Caco-2 (cell line): Measurements from ENCODE around the gene STARD10. TPM values are rescaled to one million over a fixed set of nuclear protein-coding genes. Genes with fewer than 3 reads are reported as not detected.

Experiments
- BruUV-seq: library from RNA; stranded (reverse); fragments of 400-500 nt; replicated peaks from 2 replicates; lab custom pipeline; 2021; lab: Mats Ljungman, UMichigan
- CTCF ChIA-PET: fragments of 300-600 bp; sonication (Branson Sonifier 250); formaldehyde crosslinking; loops from one replicate; lab custom pipeline; 2022; ENCODE audit warnings: antibody characterized with exemption; lab: Charles Lee
- POLR2A ChIA-PET: fragments of 300-600 bp; sonication (Branson Sonifier 250); formaldehyde crosslinking; loops from one replicate; lab custom pipeline; 2022; ENCODE audit warnings: antibody characterized with exemption; lab: Charles Lee
- DNase-seq, 2 experiments: peaks; one replicate each; pipeline versions ENCODE4 v3.0.0 to v3.0.0-alpha.2; 2020 to 2022
- H3K27me3 ChIP-seq: replicated peaks from 2 replicates; pipeline ENCODE4 v1.6.0; 2011; ENCODE audit warnings: low read length; ENCODE audit not compliant: control insufficient read depth, insufficient read depth
- H3K36me3 ChIP-seq: 2 replicates; pipeline ENCODE4 v1.5.1; 2011; ENCODE audit warnings: low read length; ENCODE audit not compliant: control insufficient read depth, insufficient read depth
- H3K4me1 ChIP-seq: fragments of 250-450 bp; sonication (Bioruptor Pico); 2 replicates; pipeline ENCODE4 v1.5.1; 2020; ENCODE audit warnings: mild to moderate bottlenecking
- H3K4me3 ChIP-seq: 2 replicates; pipeline ENCODE4 v1.5.1; 2011; ENCODE audit warnings: low read depth, mild to moderate bottlenecking, control low read depth, low read length
- H3K9me3 ChIP-seq: fragments of 250-450 bp; sonication (Bioruptor Pico); 2 replicates; pipeline ENCODE4 v1.5.1; 2020; ENCODE audit warnings: mild to moderate bottlenecking, moderate library complexity
- H3K27ac Mint-ChIP-seq: one replicate; pipeline ENCODE4 v1.8.0; 2022; ENCODE audit warnings: mixed read lengths; ENCODE audit not compliant: unreplicated experiment
- H3K27me3 Mint-ChIP-seq: one replicate; pipeline ENCODE4 v1.8.0; 2022; ENCODE audit warnings: mixed read lengths; ENCODE audit not compliant: insufficient read depth, unreplicated experiment
- H3K36me3 Mint-ChIP-seq: one replicate; pipeline ENCODE4 v1.8.0; 2022; ENCODE audit warnings: mild to moderate bottlenecking, mixed read lengths; ENCODE audit not compliant: insufficient read depth, unreplicated experiment
- H3K4me1 Mint-ChIP-seq: one replicate; pipeline ENCODE4 v1.8.0; 2022; ENCODE audit warnings: low read depth, mixed read lengths; ENCODE audit not compliant: unreplicated experiment
- H3K4me3 Mint-ChIP-seq: one replicate; pipeline ENCODE4 v1.8.0; 2022; ENCODE audit warnings: mild to moderate bottlenecking, moderate library complexity, mixed read lengths; ENCODE audit not compliant: unreplicated experiment
- H3K9me3 Mint-ChIP-seq: one replicate; pipeline ENCODE4 v1.8.0; 2022; ENCODE audit warnings: mixed read lengths; ENCODE audit not compliant: unreplicated experiment
- CTCF ChIP-seq, 2 experiments: fragments of 200-600 bp in 1 of 2; IDR thresholded peaks; 1 replicate in 1 of 2; 2 replicates in 1 of 2; pipeline versions ENCODE4 v1.5.1 to v1.8.0; 2011 to 2022; ENCODE audit warnings: antibody characterized with exemption in 1 of 2, control low read depth in 1 of 2, inconsistent platforms in 1 of 2, low read depth in 1 of 2, low read length in 1 of 2, mild to moderate bottlenecking in 1 of 2, moderate library complexity in 1 of 2; ENCODE audit not compliant: insufficient read depth in 1 of 2, severe bottlenecking in 1 of 2, unreplicated experiment in 1 of 2
- intact Hi-C: fragments of 100-400 bp; cut with micrococcal nuclease; formaldehyde crosslinking; loops from one replicate; pipeline ENCODE4 v1.10.0; 2022; ENCODE audit not compliant: unreplicated experiment
- total RNA-seq: library from RNA; stranded (reverse); gene quantifications from 2 replicates; pipeline ENCODE4 v1.2.3, GENCODE V29; 2022

Gene STARD10
- total RNA-seq, 1 experiment from 2014 or later, result 492 TPM

GRCh38 chr11:72716788-72717435 is 76.9 kb downstream of the STARD10 start:
- Histone ChIP-seq H3K27me3 (no peaks in the 10 kb centered on the region), H3K4me3 (no peak overlapping the region), H3K9me3 (no peaks in the 10 kb centered on the region), H3K36me3 (0 out of 2 replicates have a peak, but pooled peaks cover 2% of the 10 kb centered on the region), H3K4me1 (peaks cover 2% of the 10 kb centered on the region; the same call in 1 of the 2 replicates)
- intact Hi-C loops, result no loop called here
- no TSS peak for BruUV-seq
- ChIA-PET POLR2A (interaction anchor here (0.6 kb wide), 1 partner anchor 80 kb away, joined by 4 read pairs; no protein-coding TSS in a partner anchor), CTCF (interaction anchor here (1.3 to 1.5 kb wide), 3 partner anchors 8 to 96 kb away, joined by 3 to 6 read pairs (median 4); no protein-coding TSS in a partner anchor)
- Mint-ChIP-seq H3K36me3 (peaks cover 5% of the 10 kb centered on the region), H3K9me3 (no peaks in the 10 kb centered on the region), H3K4me3 (no peak overlapping the region), H3K27ac (no peak overlapping the region), H3K27me3 (no peaks in the 10 kb centered on the region), H3K4me1 (peaks cover 7% of the 10 kb centered on the region)
- TF ChIP-seq CTCF (IDR thresholded peaks at IDR 0.05; ENCODE audit: insufficient read depth in 1 of 2, low read depth in 1 of 2, low read length in 1 of 2, severe bottlenecking in 1 of 2, unreplicated experiment in 1 of 2), result no peak
- no peak for DNase-seq

- Histone ChIP-seq H3K4me3 (no peak overlapping the region), H3K4me1 (no peaks in the 10 kb centered on the region), H3K9me3 (no peaks in the 10 kb centered on the region), H3K27me3 (no peaks in the 10 kb centered on the region), H3K36me3 (0 out of 2 replicates have a peak, but pooled peaks cover 4% of the 10 kb centered on the region)
- no peak overlapping the region for H3K4me3 Mint-ChIP-seq
- ChIA-PET POLR2A (interaction anchor here (0.6 kb wide), 1 partner anchor 81 kb away, joined by 4 read pairs; no protein-coding TSS in a partner anchor), CTCF (interaction anchor here (0.6 to 1.5 kb wide), 4 partner anchors 9 to 1358 kb away, joined by 4 to 6 read pairs (median 4); partner anchors contain the start of gene ARAP1)
- intact Hi-C loops, result no loop called here
- peaks cover 7% of the 10 kb centered on the region for H3K4me1 Mint-ChIP-seq
- H3K27ac Mint-ChIP-seq, result no peak overlapping the region
- no peaks in the 10 kb centered on the region for H3K27me3 Mint-ChIP-seq
- H3K36me3 Mint-ChIP-seq, result peaks cover 6% of the 10 kb centered on the region
- DNase-seq, result no peak
- H3K9me3 Mint-ChIP-seq, result no peaks in the 10 kb centered on the region
- BruUV-seq, result no TSS peak
- no peak for TF ChIP-seq CTCF (IDR thresholded peaks at IDR 0.05; ENCODE audit: insufficient read depth in 1 of 2, low read depth in 1 of 2, low read length in 1 of 2, severe bottlenecking in 1 of 2, unreplicated experiment in 1 of 2)
Measured at GRCh38 chr11:72716290-72716689, 77.6 kb downstream of the STARD10 start.

- H3K27ac Mint-ChIP-seq, result peak overlapping the region; percentile 1
- no TSS peak for BruUV-seq
- no peaks in the 10 kb centered on the region for H3K27me3 Mint-ChIP-seq
- H3K36me3 ChIP-seq, result peaks cover 6% of the 10 kb centered on the region; the same call in 1 of the 2 replicates
- H3K4me1 ChIP-seq, result no peaks in the 10 kb centered on the region
- peaks cover 26% of the 10 kb centered on the region for H3K36me3 Mint-ChIP-seq
- POLR2A ChIA-PET, result no interaction called here
- H3K27me3 ChIP-seq, result no peaks in the 10 kb centered on the region
- no peak overlapping the region for H3K4me3 ChIP-seq
- TF ChIP-seq CTCF (IDR thresholded peaks at IDR 0.05; ENCODE audit: insufficient read depth in 1 of 2, low read depth in 1 of 2, low read length in 1 of 2, severe bottlenecking in 1 of 2, unreplicated experiment in 1 of 2), result no peak
- H3K9me3 Mint-ChIP-seq, result no peaks in the 10 kb centered on the region
- no peak overlapping the region for H3K4me3 Mint-ChIP-seq
- H3K4me1 Mint-ChIP-seq, result peaks cover 7% of the 10 kb centered on the region
- no peak for DNase-seq
- intact Hi-C loops, result no loop called here
- CTCF ChIA-PET, result no interaction called here
- H3K9me3 ChIP-seq, result no peaks in the 10 kb centered on the region
Measured at GRCh38 chr11:72712841-72713240, 81.0 kb downstream of the STARD10 start.
